Stimulated activated naive CD4-positive, alpha-beta T cell (primary cell): ENCODE results near the gene ATP1A3.
A peak's percentile ranks its signal among the peaks of the same experiment; 100 is the strongest.

ENCODE experiments used
- DNase-seq, 6 experiments: peaks; one replicate each; lab custom pipeline; 2025; lab: John Stamatoyannopoulos, UW

ATP1A3 gene

DNA sequence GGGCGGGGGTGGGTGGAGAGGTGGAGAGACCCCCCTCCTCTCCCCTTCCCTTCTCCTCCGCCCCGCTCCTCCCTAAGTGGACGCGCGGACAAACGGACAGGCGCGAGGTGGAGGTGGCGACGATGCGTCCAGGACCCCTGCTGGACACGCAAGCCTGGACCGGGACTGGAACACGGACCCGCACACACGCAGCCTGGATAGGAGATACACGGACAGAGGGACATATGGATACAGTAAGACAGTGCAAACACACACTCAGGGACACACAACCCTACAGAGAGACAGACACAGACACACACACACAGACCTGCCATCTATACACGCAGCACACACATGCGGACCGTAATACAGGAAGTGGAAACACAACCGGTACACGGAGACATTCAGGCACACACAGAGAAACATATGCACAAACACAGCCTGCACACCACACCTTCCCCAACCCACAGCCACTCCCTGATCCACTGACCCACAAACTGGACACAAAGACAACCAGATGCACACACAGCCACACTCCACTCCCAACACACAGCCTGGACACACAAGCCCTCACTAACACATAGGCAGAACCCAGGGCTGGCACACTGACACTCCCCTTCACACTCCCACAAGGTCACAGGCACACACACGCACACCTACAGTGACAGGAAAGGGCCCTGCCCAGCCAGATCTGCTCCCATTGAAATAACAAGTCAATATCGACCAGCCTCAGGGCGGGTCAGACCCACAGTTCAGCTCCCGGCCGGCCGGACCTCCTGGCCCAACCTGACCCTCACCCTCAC lies 65.1 kb downstream of the ATP1A3 start:
- DNase-seq: peak in 4 of 6 experiments; percentile 16 to 61 (median 44)

DNA sequence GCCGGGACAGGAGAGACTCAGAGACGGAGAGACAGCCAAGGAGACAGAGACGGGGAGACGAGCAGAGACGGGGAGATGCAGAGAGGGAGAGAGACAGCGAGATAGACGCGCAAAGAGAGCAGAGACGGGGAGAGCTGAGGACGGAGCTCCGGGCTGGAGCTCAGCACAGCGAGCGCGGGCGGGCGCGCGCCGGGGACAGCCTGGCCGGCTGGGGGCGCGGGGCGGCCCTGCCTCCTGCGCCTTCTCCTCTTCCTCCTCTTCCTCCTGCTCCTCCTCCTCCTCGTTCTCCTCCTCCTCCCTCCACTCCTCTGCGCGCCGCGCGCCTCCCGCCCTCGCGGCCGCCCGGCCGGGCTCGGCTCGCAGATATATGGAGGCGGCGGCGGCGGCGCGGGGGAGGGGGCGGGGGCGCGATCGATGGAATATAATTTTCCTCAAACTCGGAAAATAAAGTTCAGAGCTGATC lies 65.8 kb downstream of the ATP1A3 start, which contains the start of gene ERFL:
TSS of gene ERFL (minus strand) at position 229 of the 463 bp plus-strand sequence. CDS start 15,530 bp downstream, outside the sequence.
- DNase-seq: peak in 4 of 6 experiments; percentile 35 to 49 (median 40)

DNA sequence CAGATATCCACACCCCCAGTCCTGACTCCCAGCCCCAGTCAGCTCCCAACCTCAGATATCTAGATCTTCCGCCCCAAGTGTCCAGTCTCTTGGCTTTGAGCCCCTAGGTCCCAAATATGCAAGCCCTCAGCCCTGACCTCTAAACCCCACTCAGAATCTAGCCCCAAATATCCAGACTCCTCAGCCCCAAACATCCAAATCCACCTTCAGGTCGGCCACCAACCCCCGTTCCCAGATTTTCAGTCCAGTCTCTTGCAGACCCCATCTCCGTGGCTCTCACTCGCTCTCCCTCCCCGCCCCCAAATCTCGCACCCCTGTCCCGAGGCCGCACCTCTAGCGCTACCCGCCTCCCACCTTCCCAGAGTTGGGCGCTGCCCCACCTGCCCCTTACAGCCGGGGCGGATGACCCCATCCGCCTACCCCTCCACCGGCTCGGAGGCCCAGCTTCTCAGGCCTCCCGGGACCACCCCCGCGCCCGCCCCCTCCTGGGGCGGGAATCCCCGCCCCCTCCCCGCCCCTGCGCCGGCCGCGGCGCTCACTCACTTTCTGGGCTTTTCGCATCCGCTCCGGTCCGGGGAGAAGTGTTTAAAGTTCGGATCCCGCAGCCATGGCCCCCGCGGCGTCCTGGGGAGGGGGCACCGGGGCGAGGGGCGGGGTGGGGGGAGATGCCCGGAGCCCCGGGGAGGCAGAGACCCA lies 66.4 kb downstream of the ATP1A3 start:
- DNase-seq: peak in 4 of 6 experiments; percentile 19 to 40 (median 35)

GRCh38 chr19:41926763-41927496 lies 67.1 kb downstream of the ATP1A3 start:
- DNase-seq: no peak

GRCh38 chr19:41926028-41926762 lies 67.8 kb downstream of the ATP1A3 start:
- no peak for DNase-seq

DNA sequence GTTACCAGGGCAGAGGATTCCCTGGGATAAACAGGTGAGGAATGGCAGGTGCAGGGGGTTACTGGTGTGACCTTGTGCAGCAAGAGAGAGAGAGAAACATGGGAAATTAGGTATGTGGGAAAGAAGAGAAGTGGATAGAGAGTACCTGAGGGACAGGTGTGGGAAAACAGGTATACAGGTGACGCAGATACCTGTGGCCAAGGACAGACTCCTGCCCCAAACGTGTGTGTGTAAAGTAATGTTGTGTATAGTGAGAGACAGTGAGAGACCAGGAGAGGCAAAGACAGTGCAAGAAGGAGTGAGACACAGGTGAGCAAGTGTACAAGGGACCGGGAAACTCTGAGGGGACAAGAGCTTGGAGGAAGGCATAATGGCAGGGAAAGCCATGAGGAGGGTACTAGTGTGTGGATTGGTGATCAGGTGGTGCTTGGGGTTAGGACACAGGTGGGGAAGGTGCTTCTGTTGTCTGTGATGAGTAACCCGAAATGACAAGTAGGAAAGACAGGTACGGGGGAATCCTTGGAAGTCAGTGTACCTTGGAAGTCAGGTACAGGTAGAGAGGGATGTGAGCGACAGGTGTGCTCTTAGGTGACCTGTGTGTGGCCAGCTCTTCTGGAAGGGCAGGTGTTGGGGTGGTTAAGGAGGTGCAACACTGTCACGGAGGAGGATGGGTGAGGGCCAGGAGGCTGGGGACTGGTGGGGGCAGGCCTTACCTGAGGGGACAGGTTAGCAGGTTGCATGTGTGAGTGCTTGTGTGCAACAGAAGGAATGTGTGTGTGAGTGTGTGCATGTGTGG lies 68.6 kb downstream of the ATP1A3 start:
- no peak for DNase-seq

- DNase-seq: no peak
These were observed 69.6 kb downstream of the ATP1A3 start for GRCh38 chr19:41924151-41925145.

DNA sequence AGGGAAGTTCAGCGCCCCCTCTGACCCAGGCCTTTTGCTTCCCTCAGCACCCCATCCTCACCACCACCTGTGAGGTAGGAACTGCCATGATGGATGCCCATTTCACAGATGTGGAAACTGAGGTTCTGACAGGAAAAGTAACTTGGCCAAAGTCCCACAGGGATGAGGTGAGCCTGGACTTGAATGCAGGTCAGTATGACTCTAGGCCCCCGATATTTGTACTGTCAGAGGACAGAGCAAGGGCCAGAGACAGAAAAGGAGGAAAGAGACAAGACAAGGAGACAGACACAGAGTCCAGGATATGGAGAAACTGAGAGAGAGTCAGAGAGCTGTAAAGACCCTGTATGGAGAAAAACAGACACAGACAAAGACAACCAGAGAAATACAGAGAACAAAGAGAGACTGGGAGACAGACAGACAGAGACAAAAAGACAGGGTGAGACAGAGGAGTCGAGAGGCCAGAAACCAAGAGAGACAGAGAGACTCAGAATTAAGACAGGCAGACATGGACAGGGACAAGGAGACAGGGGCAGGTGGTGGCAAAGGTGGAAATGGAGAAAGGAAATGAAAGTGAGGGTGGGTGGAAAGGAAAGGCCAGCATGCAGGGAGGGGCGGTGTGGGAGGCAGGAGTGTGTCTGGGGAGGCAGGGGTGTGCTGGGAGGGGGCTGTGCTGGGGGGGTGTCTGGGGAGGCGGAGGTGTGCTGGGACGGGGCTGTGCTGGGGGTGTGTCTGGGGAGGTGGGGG lies 70.8 kb downstream of the ATP1A3 start:
- no peak for DNase-seq

GRCh38 chr19:41922585-41922984 lies 71.4 kb downstream of the ATP1A3 start:
- no peak for DNase-seq

DNA sequence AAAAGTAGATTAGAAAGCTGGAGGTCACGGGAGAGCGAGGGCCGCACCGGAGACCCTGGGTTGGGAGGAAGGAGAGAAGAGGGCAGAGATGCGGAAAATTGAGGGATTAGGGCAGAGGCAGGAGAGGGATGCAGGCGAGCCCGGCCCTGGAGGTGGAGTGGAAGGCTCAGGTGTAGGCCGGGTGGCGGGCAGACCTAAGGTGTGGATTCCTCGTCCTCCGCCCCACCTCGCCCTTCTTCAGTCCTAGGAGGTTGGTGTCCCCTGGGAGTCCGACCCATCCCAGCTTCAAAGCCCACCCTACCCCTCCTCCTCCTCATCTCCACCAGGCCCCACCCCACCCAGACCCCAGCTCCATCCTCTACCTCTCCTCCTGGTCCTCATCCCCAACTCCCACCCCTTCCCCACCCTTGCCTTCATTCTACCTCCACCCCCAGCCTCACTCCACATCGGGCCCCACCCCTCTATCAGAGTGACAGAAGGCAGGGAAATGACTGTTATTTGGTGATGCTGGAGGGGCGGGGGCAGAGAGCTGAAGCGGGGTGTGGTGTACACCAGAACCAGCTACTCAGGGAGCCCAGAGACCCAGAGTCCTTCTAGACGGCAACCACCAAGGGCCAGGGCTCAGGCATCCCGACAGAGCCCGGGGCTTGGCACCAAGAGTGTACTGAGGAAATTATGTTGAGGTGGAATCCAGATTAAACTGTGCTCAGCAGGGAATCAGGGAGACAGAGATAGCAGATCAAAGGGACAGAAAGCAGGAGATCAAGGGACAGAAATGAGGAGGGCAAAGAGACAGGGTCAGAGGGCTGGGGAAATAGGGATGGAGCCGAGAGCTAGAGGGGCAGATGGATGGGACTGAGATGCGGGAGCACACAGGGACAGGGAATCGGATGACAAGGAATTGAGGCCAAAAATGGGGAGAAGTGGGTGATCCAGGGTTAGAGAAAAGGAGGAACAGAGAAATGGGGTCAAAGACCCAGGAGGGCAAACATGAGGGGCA lies 72.2 kb downstream of the ATP1A3 start:
- DNase-seq: no peak

DNA sequence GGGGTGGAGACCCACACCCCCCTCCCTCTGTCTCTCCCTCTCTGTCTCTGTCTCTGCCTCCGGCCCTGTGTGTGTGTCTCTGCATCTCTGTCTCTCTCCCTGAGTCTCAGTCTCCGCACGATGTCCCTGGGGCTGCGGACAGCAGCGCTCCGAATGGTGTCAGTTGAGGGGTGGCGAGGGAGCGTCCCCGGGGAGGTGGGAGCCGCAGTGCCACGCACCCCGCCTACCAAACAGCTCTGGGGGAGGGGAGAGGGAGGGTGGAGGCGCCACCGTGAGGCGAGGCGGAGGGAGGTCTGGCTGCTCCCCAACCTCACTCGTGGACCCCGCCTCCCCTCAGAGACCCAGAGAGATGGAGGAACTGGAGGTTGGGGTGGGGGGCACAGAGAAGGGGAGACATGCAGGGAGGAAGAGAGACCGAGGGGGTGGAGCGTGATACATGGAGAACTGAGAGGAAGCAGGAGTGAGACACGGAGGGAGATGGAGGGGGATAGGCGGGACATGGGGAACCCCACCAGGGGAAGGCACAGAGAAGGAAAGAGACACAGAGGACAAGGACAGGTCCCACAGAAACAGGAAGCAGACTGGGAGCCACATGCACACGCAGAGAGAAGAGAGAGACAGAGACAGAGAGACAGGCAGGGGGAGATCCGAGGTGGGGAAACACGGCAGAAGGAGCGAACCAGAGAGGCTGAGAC lies 73.0 kb downstream of the ATP1A3 start:
- no peak for DNase-seq

- no peak for DNase-seq
These were observed 73.9 kb downstream of the ATP1A3 start for GRCh38 chr19:41919948-41920712.

- DNase-seq: no peak
These were observed 75.3 kb downstream of the ATP1A3 start for GRCh38 chr19:41918653-41919244.

- DNase-seq: no peak
These were observed 75.9 kb downstream of the ATP1A3 start for GRCh38 chr19:41918095-41918494.

GRCh38 chr19:41917676-41918075 lies 76.4 kb downstream of the ATP1A3 start:
- no peak for DNase-seq
